GM12891 (cell line): ENCODE measurements around the gene MAGI1.

Experiments
- POLR2A ChIP-seq: IDR thresholded peaks from 2 replicates; pipeline ENCODE4 v1.6.1; 2011; ENCODE audit warnings: low read depth, low read length, control low read depth
- POLR2AphosphoS5 ChIP-seq: IDR thresholded peaks from 2 replicates; pipeline ENCODE4 v1.6.1; 2011; ENCODE audit warnings: low read depth, low read length, control low read depth
- POU2F2 ChIP-seq: IDR thresholded peaks from 2 replicates; pipeline ENCODE4 v1.6.1; 2011; ENCODE audit warnings: low read depth, mild to moderate bottlenecking, control low read depth, low read length, moderate library complexity
- SPI1 ChIP-seq: IDR thresholded peaks from 2 replicates; pipeline ENCODE4 v1.6.1; 2011; ENCODE audit warnings: low read depth, low read length, control low read depth
- TAF1 ChIP-seq: IDR thresholded peaks from 2 replicates; pipeline ENCODE4 v1.6.1; 2011; ENCODE audit warnings: low read depth, low read length, control low read depth

GRCh38 chr3:65883613-65884012 is 155.1 kb downstream of the MAGI1 start:
- TF ChIP-seq TAF1: no peak
- TF ChIP-seq POLR2A: no peak
- no peak for TF ChIP-seq POLR2AphosphoS5
- TF ChIP-seq POU2F2: no peak
- TF ChIP-seq SPI1: no peak
